Duodenal mucosa (tissue), 2 donors: Measurements from ENCODE around the gene PMIS2.

Experiments used
- H3K27ac ChIP-seq: one replicate; pipeline ENCODE4 v1.7.0; 2013; ENCODE audit warnings: low read depth, low read length
- H3K27me3 ChIP-seq, 2 donors: one replicate each; pipeline ENCODE4 v1.7.0; 2013; ENCODE audit warnings: low read length in 2 of 2, control low read depth in 1 of 2; ENCODE audit not compliant: insufficient read depth in 2 of 2, control insufficient read depth in 1 of 2
- H3K36me3 ChIP-seq, 2 donors: one replicate each; pipeline ENCODE4 v1.7.0; 2013; ENCODE audit warnings: low read length in 2 of 2, control low read depth in 1 of 2; ENCODE audit not compliant: insufficient read depth in 2 of 2, control insufficient read depth in 1 of 2
- H3K4me1 ChIP-seq, 2 donors: one replicate each; pipeline ENCODE4 v1.7.0; 2013; ENCODE audit warnings: low read length in 2 of 2, control low read depth in 1 of 2; ENCODE audit not compliant: insufficient read depth in 2 of 2, control insufficient read depth in 1 of 2
- H3K4me3 ChIP-seq, 2 donors: one replicate each; pipeline ENCODE4 v1.7.0; 2013; ENCODE audit warnings: low read length in 2 of 2, low read depth in 1 of 2
- H3K9ac ChIP-seq, 2 donors: one replicate each; pipeline ENCODE4 v1.7.0; 2013; ENCODE audit warnings: low read length in 2 of 2, low read depth in 1 of 2
- H3K9me3 ChIP-seq, 2 donors: one replicate each; pipeline ENCODE4 v1.7.0; 2013; ENCODE audit warnings: low read length in 2 of 2, control low read depth in 1 of 2; ENCODE audit not compliant: control insufficient read depth in 1 of 2

Gene PMIS2

GRCh38 chr19:35546532-35546931 is 39.4 kb upstream of the PMIS2 start:
- peaks cover 0 to 5% of the 10 kb centered on the region in 2 donors for H3K36me3 ChIP-seq
- H3K27ac ChIP-seq, result no peak overlapping the region
- peaks cover 16% of the 10 kb centered on the region in 2 donors for H3K4me1 ChIP-seq
- H3K9me3 ChIP-seq, result no peaks in the 10 kb centered on the region
- peak overlapping the region; percentile 85 to 92 for H3K4me3 ChIP-seq
- peak overlapping the region; percentile 70 to 83 for H3K9ac ChIP-seq
- H3K27me3 ChIP-seq, result no peaks in the 10 kb centered on the region

- no peaks in the 10 kb centered on the region for H3K9me3 ChIP-seq
- peaks cover 16% of the 10 kb centered on the region in 2 donors for H3K4me1 ChIP-seq
- H3K4me3 ChIP-seq, result no peak overlapping the region
- H3K36me3 ChIP-seq, result peaks cover 0 to 5% of the 10 kb centered on the region in 2 donors
- no peaks in the 10 kb centered on the region for H3K27me3 ChIP-seq
- H3K9ac ChIP-seq, result no peak overlapping the region
- no peak overlapping the region for H3K27ac ChIP-seq
Observed at GRCh38 chr19:35549174-35549788, 36.7 kb upstream of the PMIS2 start.

- Histone ChIP-seq H3K4me1 (peaks cover 9 to 11% of the 10 kb centered on the region in 2 donors), H3K36me3 (peaks cover 0 to 5% of the 10 kb centered on the region in 2 donors), H3K27me3 (no peaks in the 10 kb centered on the region), H3K4me3 (no peak overlapping the region), H3K9me3 (no peaks in the 10 kb centered on the region), H3K9ac (no peak overlapping the region), H3K27ac (no peak overlapping the region)
Observed at GRCh38 chr19:35549879-35550523, 36.0 kb upstream of the PMIS2 start.

- Histone ChIP-seq H3K9ac (no peak overlapping the region), H3K4me3 (no peak overlapping the region), H3K27ac (no peak overlapping the region), H3K36me3 (peaks cover 0 to 5% of the 10 kb centered on the region in 2 donors), H3K9me3 (no peaks in the 10 kb centered on the region), H3K4me1 (peaks cover 7 to 8% of the 10 kb centered on the region in 2 donors), H3K27me3 (peaks cover 0 to 3% of the 10 kb centered on the region in 2 donors)
Observed at GRCh38 chr19:35551091-35551810, 34.7 kb upstream of the PMIS2 start.

- Histone ChIP-seq H3K27ac (no peak overlapping the region), H3K27me3 (peaks cover 5 to 6% of the 10 kb centered on the region in 2 donors), H3K9ac (no peak overlapping the region), H3K9me3 (no peaks in the 10 kb centered on the region), H3K4me3 (no peak overlapping the region), H3K4me1 (no peaks in the 10 kb centered on the region), H3K36me3 (no peaks in the 10 kb centered on the region)
Observed at GRCh38 chr19:35552534-35553384, 33.2 kb upstream of the PMIS2 start.

GRCh38 chr19:35553385-35554000 is 32.5 kb upstream of the PMIS2 start:
- H3K27me3 ChIP-seq, result peaks cover 5 to 6% of the 10 kb centered on the region in 2 donors
- no peaks in the 10 kb centered on the region for H3K9me3 ChIP-seq
- H3K9ac ChIP-seq, result no peak overlapping the region
- H3K4me1 ChIP-seq, result peaks cover 0 to 3% of the 10 kb centered on the region in 2 donors
- no peaks in the 10 kb centered on the region for H3K36me3 ChIP-seq
- H3K27ac ChIP-seq, result no peak overlapping the region
- H3K4me3 ChIP-seq, result no peak overlapping the region

- Histone ChIP-seq H3K9ac (no peak overlapping the region), H3K9me3 (no peaks in the 10 kb centered on the region), H3K36me3 (no peaks in the 10 kb centered on the region), H3K4me3 (no peak overlapping the region), H3K4me1 (peaks cover 0 to 3% of the 10 kb centered on the region in 2 donors), H3K27ac (no peak overlapping the region), H3K27me3 (peaks cover 9 to 11% of the 10 kb centered on the region in 2 donors)
Observed at GRCh38 chr19:35554076-35554475, 31.9 kb upstream of the PMIS2 start.

- no peak overlapping the region for H3K9ac ChIP-seq
- no peak overlapping the region for H3K27ac ChIP-seq
- H3K4me3 ChIP-seq, result no peak overlapping the region
Observed at GRCh38 chr19:35555301-35556005, 30.5 kb upstream of the PMIS2 start.

GRCh38 chr19:35556025-35556590 is 29.9 kb upstream of the PMIS2 start:
- Histone ChIP-seq H3K9ac (no peak overlapping the region), H3K27me3 (peaks cover 19 to 20% of the 10 kb centered on the region in 2 donors), H3K4me3 (no peak overlapping the region)

More at GRCh38 chr19:35555301-35556005, 30.5 kb upstream of the PMIS2 start:
- H3K27me3 ChIP-seq, result peaks cover 18 to 19% of the 10 kb centered on the region in 2 donors
- H3K4me1 ChIP-seq, result peaks cover 0 to 3% of the 10 kb centered on the region in 2 donors
- H3K9me3 ChIP-seq, result no peaks in the 10 kb centered on the region
- no peaks in the 10 kb centered on the region for H3K36me3 ChIP-seq

More at GRCh38 chr19:35556025-35556590, 29.9 kb upstream of the PMIS2 start:
- Histone ChIP-seq H3K36me3 (no peaks in the 10 kb centered on the region), H3K9me3 (no peaks in the 10 kb centered on the region), H3K27ac (no peak overlapping the region), H3K4me1 (peaks cover 0 to 3% of the 10 kb centered on the region in 2 donors)
